GM18909 (cell line): ENCODE measurements around the gene ZNF592.
A peak's percentile ranks its signal among the peaks of the same experiment; 100 is the strongest.

Experiments
- ATAC-seq: cut with Tn5 transposase; IDR thresholded peaks from one replicate; pipeline ENCODE4 v1.9.1; 2021; ENCODE audit warnings: mild to moderate bottlenecking; ENCODE audit not compliant: unreplicated experiment, poor library complexity

Gene ZNF592, protein sequence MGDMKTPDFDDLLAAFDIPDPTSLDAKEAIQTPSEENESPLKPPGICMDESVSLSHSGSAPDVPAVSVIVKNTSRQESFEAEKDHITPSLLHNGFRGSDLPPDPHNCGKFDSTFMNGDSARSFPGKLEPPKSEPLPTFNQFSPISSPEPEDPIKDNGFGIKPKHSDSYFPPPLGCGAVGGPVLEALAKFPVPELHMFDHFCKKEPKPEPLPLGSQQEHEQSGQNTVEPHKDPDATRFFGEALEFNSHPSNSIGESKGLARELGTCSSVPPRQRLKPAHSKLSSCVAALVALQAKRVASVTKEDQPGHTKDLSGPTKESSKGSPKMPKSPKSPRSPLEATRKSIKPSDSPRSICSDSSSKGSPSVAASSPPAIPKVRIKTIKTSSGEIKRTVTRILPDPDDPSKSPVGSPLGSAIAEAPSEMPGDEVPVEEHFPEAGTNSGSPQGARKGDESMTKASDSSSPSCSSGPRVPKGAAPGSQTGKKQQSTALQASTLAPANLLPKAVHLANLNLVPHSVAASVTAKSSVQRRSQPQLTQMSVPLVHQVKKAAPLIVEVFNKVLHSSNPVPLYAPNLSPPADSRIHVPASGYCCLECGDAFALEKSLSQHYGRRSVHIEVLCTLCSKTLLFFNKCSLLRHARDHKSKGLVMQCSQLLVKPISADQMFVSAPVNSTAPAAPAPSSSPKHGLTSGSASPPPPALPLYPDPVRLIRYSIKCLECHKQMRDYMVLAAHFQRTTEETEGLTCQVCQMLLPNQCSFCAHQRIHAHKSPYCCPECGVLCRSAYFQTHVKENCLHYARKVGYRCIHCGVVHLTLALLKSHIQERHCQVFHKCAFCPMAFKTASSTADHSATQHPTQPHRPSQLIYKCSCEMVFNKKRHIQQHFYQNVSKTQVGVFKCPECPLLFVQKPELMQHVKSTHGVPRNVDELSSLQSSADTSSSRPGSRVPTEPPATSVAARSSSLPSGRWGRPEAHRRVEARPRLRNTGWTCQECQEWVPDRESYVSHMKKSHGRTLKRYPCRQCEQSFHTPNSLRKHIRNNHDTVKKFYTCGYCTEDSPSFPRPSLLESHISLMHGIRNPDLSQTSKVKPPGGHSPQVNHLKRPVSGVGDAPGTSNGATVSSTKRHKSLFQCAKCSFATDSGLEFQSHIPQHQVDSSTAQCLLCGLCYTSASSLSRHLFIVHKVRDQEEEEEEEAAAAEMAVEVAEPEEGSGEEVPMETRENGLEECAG (N-terminal part only)

DNA sequence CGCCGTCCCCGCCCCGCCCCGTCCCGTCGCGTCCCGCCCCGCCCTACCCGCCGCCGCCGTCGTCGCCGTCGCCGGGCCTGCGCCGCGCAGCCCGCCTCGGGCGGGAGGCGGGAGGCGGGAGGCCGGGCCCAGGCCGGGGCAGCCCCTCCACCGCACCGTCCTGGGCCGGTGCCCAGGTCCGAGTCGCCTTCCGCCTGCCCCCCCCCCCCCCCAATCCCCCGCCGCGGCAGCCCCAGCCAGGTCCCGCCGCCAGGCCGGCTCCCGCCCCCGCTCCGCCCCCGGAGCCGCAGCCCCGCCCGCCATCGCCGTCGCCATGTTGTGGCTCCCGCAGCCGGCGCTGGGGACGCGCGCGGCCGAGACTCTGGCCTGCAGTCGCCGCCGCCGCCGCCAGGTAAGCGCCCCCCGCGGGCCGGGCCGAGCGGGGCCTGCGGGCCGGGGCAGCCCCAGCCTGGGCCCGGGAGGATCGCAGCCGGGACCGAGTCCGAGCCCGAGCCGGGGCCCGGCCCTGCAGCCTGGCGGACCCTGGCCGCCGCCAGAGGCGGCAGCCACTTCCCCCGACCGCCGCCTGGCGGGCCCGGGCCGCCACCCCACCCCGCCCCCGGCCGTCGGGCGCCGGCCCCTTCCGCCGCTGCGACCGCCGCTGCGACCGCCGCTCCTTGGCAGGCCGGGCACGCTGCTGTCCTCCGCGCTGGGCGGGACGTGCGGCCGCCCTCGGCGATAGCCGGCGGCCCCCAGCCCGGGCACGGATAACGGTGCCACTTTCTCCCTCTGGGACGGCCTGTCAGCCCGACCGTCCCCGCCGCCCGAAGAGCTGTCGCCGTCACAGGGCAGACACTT, at the start of gene ZNF592:
ZNF592 (plus strand) TSS at position 319 of the 837 bp plus-strand sequence. CDS start 34,084 bp downstream, outside the sequence.
- ATAC-seq = peak; percentile 61

DNA sequence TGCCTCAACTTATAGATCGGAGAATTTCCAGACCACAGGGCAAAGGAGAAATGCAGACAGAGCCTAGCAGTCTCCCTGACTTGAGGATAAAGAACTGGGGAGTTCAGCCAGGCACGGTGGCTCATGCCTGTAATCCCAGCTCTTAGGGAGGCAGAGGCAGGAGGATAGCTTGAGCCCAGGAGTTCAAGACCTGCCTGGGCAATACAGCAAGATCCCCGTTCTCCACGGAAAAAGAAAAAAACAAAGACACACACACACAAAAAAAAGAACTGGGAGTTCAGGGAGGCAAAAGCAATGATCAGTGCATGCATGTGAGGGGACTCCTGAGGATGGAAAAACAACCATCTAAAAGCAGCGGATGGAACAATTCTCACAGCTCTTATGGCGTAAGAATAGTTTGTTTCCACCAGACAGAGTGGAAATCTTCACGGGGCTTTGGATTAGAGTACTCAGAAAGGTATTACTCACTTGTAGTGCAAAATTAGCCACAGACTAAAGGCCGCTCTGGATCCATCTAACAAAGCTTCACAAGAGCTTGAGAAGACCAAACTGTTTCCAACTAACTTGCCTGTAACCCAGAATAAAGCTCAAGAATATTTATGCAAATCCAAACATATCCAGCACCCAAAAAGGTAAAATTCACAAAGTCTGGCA, 48.7 kb upstream of the ZNF592 start:
- no peak for ATAC-seq

DNA sequence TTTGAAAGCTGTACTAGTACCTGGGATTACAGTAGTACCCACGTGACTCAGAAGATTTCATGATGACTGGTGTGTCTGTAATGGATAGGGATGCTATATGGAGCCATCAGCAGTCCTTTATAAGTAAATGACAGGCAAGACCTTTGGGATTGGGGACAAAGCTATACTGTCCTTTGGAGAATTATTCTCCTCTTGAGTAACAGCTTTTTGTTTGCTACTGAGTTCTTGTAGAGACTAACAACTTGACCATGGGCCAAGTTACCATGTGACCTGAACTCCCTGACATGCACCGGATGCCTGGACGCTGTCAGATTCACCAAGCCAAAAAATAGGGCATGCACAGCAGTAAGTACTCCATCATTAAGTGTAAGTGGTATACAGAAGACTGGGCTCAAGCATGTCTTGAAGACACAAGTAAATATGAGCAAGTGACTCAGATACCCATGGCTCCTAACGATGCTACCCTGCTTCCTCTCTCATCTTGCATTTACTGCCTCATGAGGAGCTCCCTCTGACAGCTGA, 45.4 kb upstream of the ZNF592 start:
- ATAC-seq = no peak

DNA sequence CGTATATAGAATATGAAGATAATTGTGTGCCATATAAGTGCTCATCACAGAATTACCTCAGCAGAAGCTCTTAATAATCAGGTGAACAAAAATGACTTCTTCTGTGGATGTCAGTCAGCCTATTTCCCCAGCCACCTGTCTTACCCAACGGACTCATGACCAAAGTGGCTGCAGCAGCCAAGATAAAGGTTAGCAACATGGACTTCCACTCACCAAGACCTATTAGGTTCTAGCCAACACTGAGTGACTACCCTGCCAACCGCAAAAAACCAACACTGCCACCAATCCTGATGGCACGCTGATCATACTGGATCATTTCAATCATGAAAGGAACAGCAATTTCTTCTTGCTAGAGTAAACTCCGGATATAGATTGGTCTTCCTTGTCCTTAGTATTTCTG, 44.6 kb upstream of the ZNF592 start:
- no peak for ATAC-seq

DNA sequence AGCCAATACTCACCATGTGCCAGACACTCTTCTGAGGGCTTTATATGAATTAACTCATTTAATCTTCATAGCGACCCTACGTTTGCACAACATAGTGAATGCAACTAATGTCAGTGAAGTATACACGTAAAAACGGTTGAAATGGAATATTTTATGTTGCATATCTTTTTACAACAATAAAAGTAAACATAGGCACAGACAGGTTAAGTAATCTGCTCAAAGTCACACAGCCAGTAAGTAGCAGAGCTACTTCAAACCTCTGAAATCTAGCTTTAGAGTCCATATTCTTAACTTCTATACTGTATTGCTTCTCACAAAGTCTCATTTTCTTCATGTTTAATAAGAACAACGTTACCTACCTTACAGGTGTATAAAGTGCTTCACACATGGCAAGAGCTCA, 34.0 kb upstream of the ZNF592 start:
- ATAC-seq = no peak

DNA sequence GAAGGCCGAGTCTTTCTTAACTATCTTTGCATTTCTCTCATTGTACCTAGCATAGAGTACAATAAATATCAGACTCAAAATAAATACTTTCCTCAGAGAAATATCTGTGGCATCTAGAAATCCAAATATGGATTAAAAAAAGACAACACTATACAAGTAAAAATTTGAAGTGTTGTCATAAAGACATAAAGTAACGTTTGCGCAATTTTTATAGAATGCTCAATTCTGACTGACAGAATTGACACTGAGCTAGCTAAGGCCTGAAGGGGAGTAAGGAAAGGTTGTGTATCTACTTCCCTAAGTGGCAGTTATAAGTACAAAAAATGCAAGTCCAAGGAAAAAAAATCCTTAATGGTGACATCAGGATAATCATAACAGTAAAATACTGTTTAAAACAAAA, 33.6 kb upstream of the ZNF592 start:
- no peak for ATAC-seq

DNA sequence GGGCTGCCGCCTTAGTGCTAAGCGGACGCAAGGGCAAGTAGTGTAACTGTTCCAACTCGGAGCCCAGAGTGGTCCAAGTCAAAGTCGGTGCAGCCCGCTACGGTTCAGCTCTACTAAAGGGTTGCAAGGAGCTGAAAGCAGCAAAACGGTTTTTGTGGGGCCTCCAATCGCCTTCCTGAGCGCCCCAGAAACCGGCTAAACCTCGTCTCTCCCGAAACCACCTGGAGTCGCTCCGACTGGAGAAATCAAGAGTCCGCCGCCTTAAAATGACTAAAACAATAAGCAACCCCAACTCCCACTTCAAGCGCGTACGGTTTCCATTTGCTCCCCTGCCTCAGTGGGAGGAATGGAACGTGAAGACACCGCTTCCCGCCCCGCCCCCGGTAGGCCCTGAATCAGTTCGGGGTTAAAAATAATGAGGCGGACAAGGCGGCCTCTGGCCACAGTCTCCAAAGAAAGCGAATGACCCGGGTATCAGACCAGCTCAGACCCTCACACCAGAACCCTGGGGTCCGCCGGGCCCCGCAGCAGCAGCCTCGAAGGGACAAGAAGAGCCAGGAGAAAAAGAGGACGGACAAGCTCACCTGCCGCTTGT, 32.9 kb upstream of the ZNF592 start:
- peak; percentile 3 for ATAC-seq

DNA sequence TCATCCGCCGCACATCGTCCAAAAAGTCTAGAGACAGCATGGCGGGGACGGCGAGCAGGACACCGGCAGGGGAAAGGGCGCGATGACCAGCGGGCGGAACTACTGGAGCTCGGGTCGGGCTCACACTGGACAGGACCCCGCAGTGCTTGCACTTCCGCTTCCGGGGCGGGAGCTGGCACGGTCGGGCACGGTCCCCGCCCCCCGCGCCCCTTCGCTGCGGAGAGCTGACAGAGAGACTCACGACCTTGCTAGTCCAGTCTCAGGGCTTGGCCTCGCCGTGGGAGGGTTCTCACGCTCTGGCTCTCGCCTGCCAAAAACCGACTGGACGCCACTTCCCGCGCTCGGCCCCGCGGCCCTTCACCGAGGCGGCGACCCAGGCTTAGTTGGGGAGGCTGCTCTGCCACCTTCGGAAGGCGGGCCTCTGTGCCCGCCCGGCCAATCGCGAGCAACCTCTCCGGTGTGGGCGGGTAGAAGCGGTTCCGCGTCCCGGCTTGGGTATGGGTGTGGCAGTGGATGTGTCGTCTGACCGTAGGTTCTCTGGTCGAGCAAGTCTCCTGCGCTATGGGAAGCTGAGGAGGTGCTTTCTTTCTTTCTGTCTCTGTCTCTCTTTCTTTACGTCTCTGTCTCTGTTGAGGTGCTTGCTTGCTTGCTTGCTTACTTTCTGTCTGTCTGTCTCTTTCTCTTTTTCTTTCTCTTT, 32.2 kb upstream of the ZNF592 start, which contains the start of gene SEC11A:
SEC11A (minus strand) TSS at position 104 of the 697 bp plus-strand sequence; CDS start at position 40, 64 bp downstream.
- peak; percentile 96 for ATAC-seq

DNA sequence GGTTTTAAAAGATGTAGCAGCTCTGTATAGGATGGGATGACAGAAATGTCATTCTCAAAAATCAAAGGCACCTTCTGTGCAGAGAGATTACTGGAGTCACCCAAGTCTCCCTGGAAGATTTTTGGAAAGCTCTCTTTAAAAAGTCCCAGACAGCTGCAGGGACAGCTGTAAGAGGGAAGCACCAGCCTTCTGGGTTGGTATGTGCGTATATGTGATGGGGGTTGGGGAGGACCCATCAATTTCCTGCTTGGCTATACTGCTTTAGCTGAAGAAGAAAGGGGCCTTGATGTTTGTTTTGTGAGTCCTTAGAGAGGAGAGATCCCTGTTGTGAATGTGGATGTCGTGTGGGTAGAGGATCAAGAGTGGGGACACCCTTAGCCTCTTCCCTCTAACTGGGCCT, 27.0 kb upstream of the ZNF592 start:
- ATAC-seq = no peak

DNA sequence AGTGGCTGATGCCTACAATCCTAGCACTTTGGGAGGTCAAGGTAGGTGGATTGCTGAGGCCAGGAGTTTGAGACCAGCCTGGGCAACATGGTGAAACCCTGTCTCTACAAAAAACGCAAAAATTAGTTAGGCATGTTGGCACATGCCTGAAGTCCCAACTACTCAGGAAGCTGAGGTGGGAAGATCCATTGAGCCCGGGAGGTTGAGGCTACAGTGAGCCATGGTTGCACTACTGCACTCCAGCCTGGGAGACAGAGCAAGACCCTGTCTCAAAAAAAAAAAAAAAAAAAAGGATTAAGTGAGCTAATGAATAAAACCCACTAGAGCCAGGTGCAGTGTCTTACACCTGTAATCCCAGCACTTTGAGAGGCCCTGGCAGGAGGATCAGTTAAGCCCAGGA, 25.8 kb upstream of the ZNF592 start:
- no peak for ATAC-seq

DNA sequence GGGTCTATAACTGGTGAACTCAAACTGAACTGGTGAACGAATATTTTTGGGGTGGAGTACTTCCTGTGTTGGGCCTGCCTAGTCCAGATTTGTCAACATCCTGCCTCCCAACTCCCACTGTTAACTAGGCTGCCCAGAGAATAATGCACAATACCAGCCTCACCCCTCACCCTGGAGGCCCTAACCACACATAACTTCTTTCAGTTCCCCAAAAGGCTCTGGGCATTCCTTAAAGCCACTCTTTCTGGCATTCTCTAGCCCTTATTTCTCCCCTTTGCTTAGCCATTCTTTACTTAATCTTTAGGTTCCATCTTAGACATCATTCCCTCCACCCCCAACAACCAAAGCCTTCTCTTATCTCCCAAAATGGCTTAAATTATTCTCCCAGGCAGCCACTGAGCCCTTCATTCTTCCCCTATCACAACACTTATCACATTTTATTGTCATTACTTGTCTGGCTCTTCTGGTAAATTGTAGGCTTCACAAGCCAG, 23.3 kb upstream of the ZNF592 start:
- ATAC-seq = peak; percentile 86

DNA sequence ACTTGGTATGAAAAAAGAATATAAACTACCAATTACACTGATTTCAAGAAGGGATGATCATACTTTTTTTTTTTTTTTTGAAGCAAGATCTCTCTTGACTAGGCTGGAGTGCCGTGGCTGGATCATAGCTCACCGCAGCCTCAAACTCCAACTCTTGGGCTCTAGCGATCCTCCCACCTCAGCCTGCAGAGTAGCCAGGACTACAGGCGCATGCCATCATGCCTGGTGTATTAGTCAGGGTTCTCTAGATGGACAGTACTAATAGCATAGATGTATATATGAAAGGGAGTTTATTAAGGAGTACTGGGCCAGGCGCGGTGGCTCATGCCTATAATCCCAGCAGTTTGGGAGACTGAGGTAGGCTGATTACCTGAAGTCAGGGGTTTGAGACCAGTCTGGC, 21.0 kb upstream of the ZNF592 start:
- no peak for ATAC-seq

DNA sequence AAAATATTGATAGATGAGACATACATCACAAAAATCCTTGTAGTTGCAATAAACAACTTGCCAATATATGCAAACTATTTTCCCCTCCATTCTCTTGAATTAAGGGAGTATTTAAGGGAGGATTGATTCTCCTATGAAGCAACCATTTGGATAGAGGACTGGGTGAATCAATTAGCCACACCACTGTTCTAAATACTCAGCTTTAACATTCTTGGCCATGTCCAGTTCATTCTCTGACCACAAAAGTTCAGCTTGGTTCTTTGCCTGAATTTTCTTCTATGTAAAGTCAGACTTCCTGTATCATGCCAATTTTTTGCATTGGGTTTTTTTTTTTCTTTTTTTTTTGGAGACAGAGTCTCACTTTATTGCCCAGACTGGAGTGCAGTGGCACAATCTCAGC, 16.6 kb upstream of the ZNF592 start:
- ATAC-seq = no peak

DNA sequence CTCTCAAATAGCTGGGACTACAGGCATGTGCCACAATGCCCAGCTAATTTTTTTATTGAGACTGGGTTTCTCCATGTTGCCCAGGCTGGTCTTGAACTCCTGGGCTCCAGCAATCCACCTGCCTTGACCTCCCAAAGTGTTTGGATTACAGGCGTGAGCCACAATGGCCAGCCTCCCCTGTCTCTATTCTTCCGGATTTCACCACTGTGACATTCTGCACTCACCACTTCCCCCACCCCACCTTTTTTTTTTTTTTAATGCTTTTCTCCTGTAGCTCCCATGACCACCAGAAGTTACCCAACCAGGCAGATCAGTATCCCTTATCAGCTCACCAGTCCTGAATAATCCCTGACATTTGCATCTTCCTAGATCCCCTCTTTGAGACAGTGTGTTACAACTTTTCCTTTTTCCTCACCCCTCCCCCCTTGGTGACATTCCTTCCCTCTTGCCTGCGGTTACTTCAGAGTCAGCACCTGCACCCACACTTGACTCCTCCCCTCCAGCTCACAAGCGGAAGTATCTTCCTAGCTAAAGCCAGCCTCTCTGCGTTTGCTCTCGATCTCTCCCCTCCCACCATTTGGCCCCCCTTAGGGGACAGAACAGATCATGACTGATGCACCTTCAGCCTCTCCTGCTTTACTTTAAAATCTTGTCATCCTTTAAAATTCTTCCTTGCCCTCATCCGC, 13.5 kb upstream of the ZNF592 start:
- ATAC-seq = peak; percentile 70

DNA sequence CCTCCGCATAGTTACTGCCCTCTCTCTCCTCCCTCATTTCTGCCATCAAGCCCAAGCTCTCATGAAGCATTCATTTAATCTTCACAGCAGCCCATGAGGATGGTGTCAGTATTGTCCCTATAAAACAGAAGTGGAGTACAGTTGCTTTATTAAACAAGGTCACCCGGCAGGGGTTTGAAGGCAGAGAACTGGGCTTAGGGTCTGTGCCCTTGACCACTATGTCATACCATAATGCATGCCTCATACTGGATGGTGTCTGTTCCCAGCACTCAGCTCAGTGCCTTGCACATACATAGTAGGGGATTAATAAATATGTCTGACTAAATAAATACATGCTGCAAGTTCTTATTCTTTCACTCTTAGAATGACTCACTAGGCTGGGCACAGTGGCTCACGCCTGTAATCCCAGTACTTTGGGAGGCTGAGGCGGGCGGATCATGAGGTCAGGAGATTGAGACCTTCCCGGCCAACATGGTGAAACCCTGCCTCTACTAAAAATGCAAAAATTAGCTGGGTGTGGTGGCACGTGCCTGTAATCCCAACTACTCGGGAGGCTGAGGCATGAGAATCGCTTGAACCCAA, 12.8 kb upstream of the ZNF592 start:
- ATAC-seq = peak; percentile 45

DNA sequence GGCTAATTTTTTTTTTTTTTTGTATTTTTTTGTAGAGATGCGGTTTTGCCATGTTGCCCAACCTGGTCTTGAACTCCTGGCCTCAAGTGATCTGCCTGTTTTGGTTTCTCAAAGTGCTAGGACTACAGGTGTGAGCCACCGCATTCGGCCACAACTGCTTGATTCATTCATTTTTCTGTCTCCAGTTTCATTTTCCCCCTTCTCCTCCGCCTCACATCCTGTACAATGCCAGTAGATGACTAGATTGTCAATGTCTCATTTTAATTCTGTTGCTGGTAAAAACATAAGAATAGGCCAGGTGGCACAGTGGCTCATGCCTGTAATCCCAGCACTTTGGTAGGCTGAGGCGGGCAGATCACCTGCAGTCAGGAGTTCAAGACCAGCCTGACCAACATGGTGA, 12.0 kb upstream of the ZNF592 start:
- peak; percentile 58 for ATAC-seq

DNA sequence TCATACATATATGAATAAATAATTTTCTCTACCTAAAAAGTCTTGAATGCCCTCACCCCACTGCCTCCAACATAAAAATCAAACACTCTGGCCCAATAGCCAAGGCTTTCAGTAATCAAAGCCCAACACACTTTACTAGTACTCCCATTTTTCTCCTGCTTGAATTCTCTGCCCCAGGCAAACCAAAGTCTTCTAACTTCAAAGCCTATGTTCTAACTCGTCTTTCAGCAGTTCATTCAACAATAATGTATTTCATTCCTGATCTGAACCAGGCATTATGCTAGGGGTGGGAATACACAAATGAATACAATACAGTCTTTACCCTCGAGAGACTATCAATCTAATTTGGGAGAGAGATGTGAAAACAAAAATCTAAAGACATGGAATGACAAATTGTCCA, 11.4 kb upstream of the ZNF592 start:
- no peak for ATAC-seq
